ENCODE results near the gene NHS. TPM values are rescaled to one million over a fixed set of nuclear protein-coding genes. Genes with fewer than 3 reads are reported as not detected.

NHS gene
- polyA plus RNA-seq, 3 donors = 19.5 to 29.2 (median 21.9) TPM

DNA sequence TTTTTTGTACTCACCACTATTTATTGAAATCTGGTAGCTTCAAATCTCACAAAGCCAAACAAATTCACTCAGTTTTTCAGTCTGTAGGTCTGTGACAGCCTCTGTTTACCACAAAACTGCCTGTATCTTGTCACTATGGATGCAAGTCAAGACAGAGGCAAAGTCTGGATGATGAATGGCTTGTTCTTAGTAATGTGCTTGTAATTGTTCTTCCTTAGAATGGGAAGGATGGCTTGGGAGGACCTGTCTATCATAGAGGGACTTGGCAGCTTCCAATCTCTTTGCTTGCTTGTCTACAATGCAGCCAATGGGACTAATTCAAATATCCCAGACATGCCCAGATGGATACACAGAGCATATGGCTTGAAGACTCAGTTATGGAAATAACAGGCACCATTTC lies 221.1 kb downstream of the NHS start:
- DNase-seq (ENCODE audit: extremely low read depth in 1 of 11, low read depth in 9 of 11, low spot score in 4 of 11) = no peak

- DNase-seq (ENCODE audit: extremely low read depth in 1 of 11, low read depth in 9 of 11, low spot score in 4 of 11) = no peak
Measured at GRCh38 chrX:17596546-17597205, 221.7 kb downstream of the NHS start.

GRCh38 chrX:17597327-17597726 lies 222.3 kb downstream of the NHS start:
- no peak for DNase-seq (ENCODE audit: extremely low read depth in 1 of 11, low read depth in 9 of 11, low spot score in 4 of 11)

GRCh38 chrX:17597836-17598439 lies 222.9 kb downstream of the NHS start:
- peak in 1 of 11 donors; percentile 69 for DNase-seq (ENCODE audit: extremely low read depth in 1 of 11, low read depth in 9 of 11, low spot score in 4 of 11)

GRCh38 chrX:17601441-17602200 lies 226.6 kb downstream of the NHS start:
- no peak for DNase-seq (ENCODE audit: extremely low read depth in 1 of 11, low read depth in 9 of 11, low spot score in 4 of 11)

- no peak for DNase-seq (ENCODE audit: extremely low read depth in 1 of 11, low read depth in 9 of 11, low spot score in 4 of 11)
Measured at GRCh38 chrX:17602245-17602644, 227.2 kb downstream of the NHS start.

- DNase-seq (ENCODE audit: extremely low read depth in 1 of 11, low read depth in 9 of 11, low spot score in 4 of 11) = no peak
Measured at GRCh38 chrX:17603196-17603595, 228.2 kb downstream of the NHS start.

DNA sequence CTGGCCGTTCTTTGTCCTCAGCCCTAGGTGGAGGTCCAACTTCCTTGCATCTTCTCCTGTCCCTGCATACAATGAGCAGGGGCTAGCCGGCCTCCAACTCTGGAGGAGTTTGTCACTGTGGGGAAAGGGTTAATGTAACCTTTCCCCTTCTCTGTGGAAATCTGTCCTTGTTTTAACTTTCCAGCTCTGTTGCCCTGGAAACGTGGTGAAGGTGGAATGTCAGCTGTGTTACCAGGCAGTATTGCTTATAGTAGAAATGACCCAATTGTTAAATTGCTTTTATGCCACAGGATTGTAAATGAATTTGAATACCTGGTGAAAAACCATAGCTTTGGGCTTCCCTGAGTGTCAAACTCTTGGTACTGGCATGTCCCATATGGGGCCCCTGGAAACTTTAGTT lies 230.7 kb downstream of the NHS start:
- no peak for DNase-seq (ENCODE audit: extremely low read depth in 1 of 11, low read depth in 9 of 11, low spot score in 4 of 11)

DNA sequence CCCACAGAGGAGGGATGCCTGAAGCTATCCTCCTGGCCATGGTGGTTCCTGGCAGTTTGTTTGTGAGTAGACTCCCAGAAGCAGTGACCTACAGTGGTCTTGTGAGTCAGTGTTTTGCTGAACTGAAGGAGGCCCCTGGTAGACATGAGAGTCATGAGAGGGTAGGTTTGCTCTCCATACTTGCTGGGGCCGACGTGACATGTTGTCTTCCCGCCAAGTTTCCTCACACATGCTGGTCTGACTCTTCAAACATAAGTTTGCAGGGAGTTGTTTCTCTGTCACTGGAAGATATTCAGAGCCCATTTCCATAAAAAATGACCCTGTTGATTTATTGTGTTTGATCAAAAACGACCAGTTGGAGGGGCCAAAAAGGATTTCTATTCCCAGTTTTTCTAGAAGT lies 231.2 kb downstream of the NHS start:
- no peak for DNase-seq (ENCODE audit: extremely low read depth in 1 of 11, low read depth in 9 of 11, low spot score in 4 of 11)

- DNase-seq (ENCODE audit: extremely low read depth in 1 of 11, low read depth in 9 of 11, low spot score in 4 of 11) = no peak
Measured at GRCh38 chrX:17608888-17609287, 233.9 kb downstream of the NHS start.

GRCh38 chrX:17610788-17611187 lies 235.8 kb downstream of the NHS start:
- DNase-seq (ENCODE audit: extremely low read depth in 1 of 11, low read depth in 9 of 11, low spot score in 4 of 11) = no peak

DNA sequence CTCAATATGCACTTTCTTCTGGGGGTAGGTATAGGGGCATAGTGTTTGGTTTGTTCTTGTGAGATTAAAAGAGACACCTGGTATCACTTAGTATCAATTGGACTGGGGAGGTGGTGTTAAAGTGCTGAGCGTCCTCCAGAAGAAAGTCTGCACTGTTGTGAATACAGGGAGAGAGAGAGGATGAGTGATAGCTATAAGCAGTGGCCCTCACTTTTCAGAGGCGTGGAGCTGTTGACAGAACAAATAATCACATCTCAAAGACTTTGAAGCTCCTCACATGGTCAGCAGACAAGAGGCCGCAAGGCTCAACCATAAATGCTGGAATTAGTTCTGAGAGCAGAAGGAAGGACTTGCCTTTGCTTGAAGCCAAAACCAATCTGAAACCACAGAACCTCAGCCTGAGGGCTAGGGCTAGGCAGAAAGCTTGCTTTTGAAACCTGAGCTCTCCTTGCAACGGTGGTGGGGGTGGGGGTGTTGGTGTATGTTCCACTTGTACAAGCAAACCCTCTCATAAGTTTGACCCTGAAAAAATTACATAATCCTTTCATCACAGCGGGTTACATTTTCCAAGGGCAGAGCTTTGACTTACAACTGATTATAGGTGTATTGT lies 239.1 kb downstream of the NHS start:
- no peak for DNase-seq (ENCODE audit: extremely low read depth in 1 of 11, low read depth in 9 of 11, low spot score in 4 of 11)

GRCh38 chrX:17616936-17617335 lies 241.9 kb downstream of the NHS start:
- no peak for DNase-seq (ENCODE audit: extremely low read depth in 1 of 11, low read depth in 9 of 11, low spot score in 4 of 11)

- DNase-seq (ENCODE audit: extremely low read depth in 1 of 11, low read depth in 9 of 11, low spot score in 4 of 11) = no peak
Measured at GRCh38 chrX:17617806-17618205, 242.8 kb downstream of the NHS start.

DNA sequence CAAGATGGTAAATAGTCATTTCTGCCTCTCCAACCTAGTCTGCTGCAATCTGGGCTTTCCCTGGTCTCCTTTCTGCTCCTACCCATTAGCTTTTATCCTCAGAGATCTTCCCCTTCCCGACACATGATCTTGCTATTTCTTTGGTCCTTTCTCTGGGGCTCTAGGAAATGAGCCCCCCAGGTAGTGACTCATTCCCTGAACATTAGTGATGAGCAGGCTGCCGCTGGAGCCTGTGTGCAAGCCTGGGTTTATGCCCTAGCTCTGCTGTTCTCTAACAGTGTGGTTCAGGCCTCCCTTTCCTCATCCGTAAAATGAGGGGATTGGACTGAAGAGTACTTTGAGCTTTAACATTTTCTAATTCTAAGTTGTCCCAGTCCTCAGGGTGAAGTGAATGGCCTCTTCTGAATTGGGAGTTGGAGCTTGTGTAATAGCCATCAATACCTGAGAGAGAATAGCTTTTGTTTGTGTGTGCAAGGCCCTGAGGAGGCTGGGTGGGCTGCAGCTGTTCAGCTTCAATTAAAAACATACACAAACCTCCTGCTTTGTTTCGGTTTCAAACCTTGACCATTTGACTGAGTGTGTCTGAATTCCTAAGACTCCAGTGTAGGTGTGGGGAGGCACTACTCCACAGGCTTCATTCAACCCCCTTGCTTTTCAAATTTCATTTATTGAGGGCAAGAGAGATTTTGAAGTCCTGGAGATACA lies 246.7 kb downstream of the NHS start:
- DNase-seq (ENCODE audit: extremely low read depth in 1 of 11, low read depth in 9 of 11, low spot score in 4 of 11) = no peak

- DNase-seq (ENCODE audit: extremely low read depth in 1 of 11, low read depth in 9 of 11, low spot score in 4 of 11) = no peak
Measured at GRCh38 chrX:17622331-17622730, 247.3 kb downstream of the NHS start.

GRCh38 chrX:17623750-17624149 lies 248.8 kb downstream of the NHS start:
- DNase-seq (ENCODE audit: extremely low read depth in 1 of 11, low read depth in 9 of 11, low spot score in 4 of 11) = no peak

DNA sequence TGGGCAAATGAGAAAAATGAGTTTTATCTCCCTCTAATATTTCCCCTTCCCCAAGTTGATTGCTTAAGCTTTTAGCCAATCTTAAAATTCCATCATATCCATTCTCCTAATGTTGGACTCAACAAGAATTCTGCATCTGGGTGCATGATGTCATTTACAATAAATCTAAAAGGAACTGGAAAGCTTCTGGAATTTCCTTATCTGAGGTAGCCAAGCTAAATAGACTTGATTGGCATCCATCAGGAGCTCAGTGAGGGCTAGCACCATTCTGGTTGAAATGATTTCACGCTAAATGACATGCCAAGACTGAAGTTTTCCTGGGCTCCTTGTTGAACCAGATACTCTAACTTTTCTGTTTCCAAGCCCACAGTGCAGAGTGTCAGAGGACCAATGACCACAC lies 252.0 kb downstream of the NHS start:
- no peak for DNase-seq (ENCODE audit: extremely low read depth in 1 of 11, low read depth in 9 of 11, low spot score in 4 of 11)

- DNase-seq (ENCODE audit: extremely low read depth in 1 of 11, low read depth in 9 of 11, low spot score in 4 of 11) = no peak
Measured at GRCh38 chrX:17628976-17629375, 254.0 kb downstream of the NHS start.
